Activated T-helper 1 cell treated with Interleukin-2 at 50 U/mL for 16 hours (primary cell): ENCODE data around the gene SSTR4.

Source experiments
- DNase-seq: peaks from one replicate; pipeline ENCODE4 v3.0.0-alpha.2; 2020; ENCODE audit warnings: low read depth

Gene SSTR4

DNA sequence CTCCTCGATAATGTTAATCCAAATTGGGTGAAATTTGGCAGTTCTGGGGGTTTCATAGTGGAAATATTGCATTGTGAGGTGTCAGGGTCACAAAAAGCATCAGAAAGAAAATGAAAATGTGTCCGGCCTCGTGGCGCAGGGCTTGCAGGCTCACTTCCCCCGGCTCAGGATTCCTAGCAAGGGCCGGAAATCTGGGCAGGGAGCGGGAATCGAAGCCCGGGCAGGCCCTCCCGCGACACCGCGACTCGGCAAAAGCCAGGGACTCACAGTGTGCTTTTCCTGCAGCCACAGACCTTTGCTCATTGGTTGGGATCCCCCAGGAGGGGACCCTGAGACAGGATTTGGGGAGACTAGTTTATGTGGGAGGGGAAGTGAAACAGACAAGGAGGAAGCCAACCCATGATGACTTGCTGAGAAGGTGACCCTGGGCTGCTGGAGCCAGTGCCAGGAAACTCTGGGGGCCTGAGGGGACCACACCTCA is 51.9 kb downstream of the SSTR4 start:
- DNase-seq, result no peak

DNA sequence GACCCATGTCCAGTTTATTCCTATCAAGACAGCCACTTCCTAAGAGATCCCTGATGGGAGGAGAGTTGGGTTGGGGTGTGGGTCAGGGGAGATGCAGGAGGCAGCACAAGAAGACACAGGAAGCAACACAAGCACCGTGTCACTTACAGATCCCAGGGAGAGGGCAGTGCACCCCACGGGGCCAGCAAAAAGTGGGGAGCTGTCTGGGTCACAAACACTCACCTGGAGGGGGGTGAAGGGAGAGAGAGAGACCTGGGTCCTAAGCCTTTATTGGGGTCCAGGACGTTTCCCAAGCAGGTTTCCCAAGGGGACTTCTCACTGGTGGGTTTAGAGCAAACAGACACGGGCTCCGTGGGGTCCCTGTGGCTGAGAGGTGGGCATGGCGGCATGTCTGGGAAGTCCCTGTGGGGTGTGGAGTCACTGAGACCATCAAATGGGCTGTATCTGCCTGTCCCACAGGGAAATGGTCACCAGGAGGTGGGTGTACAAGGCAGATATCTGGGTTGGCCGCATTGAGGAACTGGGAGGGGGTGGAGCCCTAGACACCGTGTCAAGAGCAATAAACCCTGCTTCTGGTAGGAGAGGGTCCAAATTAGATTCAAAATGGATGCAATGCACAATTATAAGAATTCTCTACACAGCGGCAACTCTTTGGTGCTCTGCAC is 52.6 kb downstream of the SSTR4 start:
- DNase-seq, result no peak
